MM.1S (cell line): Measurements from ENCODE around the gene MSX2.

Source experiments
- DNase-seq: peaks from one replicate; pipeline ENCODE4 v3.0.0-alpha.2; 2015
- H2AFZ ChIP-seq: fragments of 300-600 bp; sonication (generic); 2 replicates; pipeline ENCODE4 v1.6.0; 2016; ENCODE audit warnings: antibody characterized with exemption, low read length
- H3F3A ChIP-seq: fragments of 300-600 bp; sonication (generic); 2 replicates; pipeline ENCODE4 v1.6.1; 2016; ENCODE audit warnings: mild to moderate bottlenecking, antibody characterized with exemption, low read length, moderate library complexity, mixed read lengths; ENCODE audit not compliant: insufficient read depth
- H3K27ac ChIP-seq: fragments of 300-600 bp; sonication (generic); 2 replicates; pipeline ENCODE4 v1.5.1; 2016; ENCODE audit warnings: mild to moderate bottlenecking, low read length
- H3K27me3 ChIP-seq: fragments of 300-600 bp; sonication (generic); replicated peaks from 2 replicates; pipeline ENCODE4 v1.6.0; 2016; ENCODE audit warnings: low read length; ENCODE audit not compliant: insufficient read depth
- H3K36me3 ChIP-seq: fragments of 300-600 bp; sonication (generic); replicated peaks from 2 replicates; pipeline ENCODE4 v1.6.1; 2016; ENCODE audit warnings: mild to moderate bottlenecking, low read length, mixed read lengths; ENCODE audit not compliant: insufficient read depth
- H3K4me1 ChIP-seq: fragments of 300-600 bp; sonication (generic); 2 replicates; pipeline ENCODE4 v1.6.1; 2016; ENCODE audit warnings: low read length, mixed read lengths
- H3K4me2 ChIP-seq: fragments of 300-600 bp; sonication (generic); 2 replicates; pipeline ENCODE4 v1.6.0; 2016; ENCODE audit warnings: low read depth, low read length
- H3K4me3 ChIP-seq: fragments of 300-600 bp; sonication (generic); 2 replicates; pipeline ENCODE4 v1.5.1; 2016; ENCODE audit warnings: low read length, mixed read lengths
- H3K79me2 ChIP-seq: fragments of 300-600 bp; sonication (generic); 2 replicates; pipeline ENCODE4 v1.6.1; 2016; ENCODE audit warnings: mixed run types, low read length, mixed read lengths
- H3K9ac ChIP-seq: fragments of 300-600 bp; sonication (generic); 2 replicates; pipeline ENCODE4 v1.6.1; 2016; ENCODE audit warnings: low read length, mixed read lengths
- H3K9me2 ChIP-seq: fragments of 300-600 bp; sonication (generic); replicated peaks from 2 replicates; pipeline ENCODE4 v1.6.1; 2016; ENCODE audit warnings: mild to moderate bottlenecking, low read length, mixed read lengths; ENCODE audit not compliant: insufficient read depth
- H3K9me3 ChIP-seq: fragments of 300-600 bp; sonication (generic); replicated peaks from 2 replicates; pipeline ENCODE4 v1.6.1; 2016; ENCODE audit warnings: mild to moderate bottlenecking, low read length, mixed read lengths; ENCODE audit not compliant: insufficient read depth
- H4K20me1 ChIP-seq: fragments of 300-600 bp; sonication (generic); 2 replicates; pipeline ENCODE4 v1.6.1; 2016; ENCODE audit warnings: mild to moderate bottlenecking, low read length, moderate library complexity, mixed read lengths; ENCODE audit not compliant: insufficient read depth
- CTCF ChIP-seq: fragments of 300-600 bp; sonication (generic); IDR thresholded peaks from 2 replicates; pipeline ENCODE4 v1.5.1; 2016; ENCODE audit warnings: antibody characterized with exemption, low read length, mixed read lengths
- EZH2 ChIP-seq: fragments of 300-600 bp; sonication (generic); optimal IDR thresholded peaks from 2 replicates; pipeline ENCODE3; 2017; ENCODE audit warnings: low read depth, mild to moderate bottlenecking, antibody characterized with exemption, low read length, mixed read lengths
- EZH2phosphoT487 ChIP-seq: fragments of 300-600 bp; sonication (generic); IDR thresholded peaks from 2 replicates; pipeline ENCODE4 v1.6.1; 2018; ENCODE audit warnings: antibody characterized with exemption, low read length

MSX2 gene

DNA sequence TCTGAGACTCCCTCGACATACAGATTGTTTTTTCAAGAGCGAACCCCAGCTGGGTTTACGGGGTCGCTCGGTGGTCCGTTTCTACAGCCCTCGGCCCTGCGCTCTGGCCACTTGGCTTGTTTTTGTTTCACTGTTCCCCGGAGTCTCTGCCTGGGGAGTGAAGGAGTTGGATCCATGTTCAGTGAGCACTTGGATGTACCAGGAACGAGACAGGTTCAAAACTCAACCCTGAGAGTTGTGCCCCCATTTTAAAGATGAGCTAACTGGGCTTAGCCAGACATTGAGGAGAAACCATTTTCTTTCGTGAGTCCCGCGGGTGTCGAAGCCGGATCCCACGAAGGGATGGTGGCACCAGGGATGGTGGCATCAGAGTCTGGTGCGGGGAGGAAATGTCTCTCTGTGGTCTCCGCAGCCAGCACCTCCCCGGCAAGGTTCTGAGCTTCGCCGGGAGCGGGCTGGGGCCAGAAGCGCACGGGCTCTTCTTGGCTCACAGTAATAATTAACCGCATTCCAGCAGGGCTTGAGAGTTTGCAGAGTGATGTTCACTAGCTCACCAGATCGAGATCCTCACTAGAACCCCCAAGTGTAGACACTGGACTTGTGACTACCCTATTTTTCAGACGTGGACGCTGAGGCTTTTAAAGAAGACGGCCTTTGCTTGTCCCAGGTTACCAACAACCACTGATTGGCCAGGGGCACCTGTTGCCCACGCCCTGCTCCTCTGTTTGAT is 1.0 kb downstream of the MSX2 start:
- no peaks in the 10 kb centered on the region for H3K36me3 ChIP-seq
- no peaks in the 10 kb centered on the region for H3K79me2 ChIP-seq
- no peaks in the 10 kb centered on the region for H3F3A ChIP-seq
- no peak for DNase-seq
- no peaks in the 10 kb centered on the region for H3K9me2 ChIP-seq
- no peak overlapping the region for H3K4me2 ChIP-seq
- H2AFZ ChIP-seq: no peak overlapping the region
- no peaks in the 10 kb centered on the region for H4K20me1 ChIP-seq
- H3K9ac ChIP-seq: no peak overlapping the region
- no peak overlapping the region for H3K4me3 ChIP-seq
- TF ChIP-seq EZH2 (no peak), CTCF (no peak), EZH2phosphoT487 (no peak)
- H3K9me3 ChIP-seq: no peaks in the 10 kb centered on the region
- peaks cover 15% of the 10 kb centered on the region for H3K27me3 ChIP-seq
- no peaks in the 10 kb centered on the region for H3K4me1 ChIP-seq
- H3K27ac ChIP-seq: no peak overlapping the region

DNA sequence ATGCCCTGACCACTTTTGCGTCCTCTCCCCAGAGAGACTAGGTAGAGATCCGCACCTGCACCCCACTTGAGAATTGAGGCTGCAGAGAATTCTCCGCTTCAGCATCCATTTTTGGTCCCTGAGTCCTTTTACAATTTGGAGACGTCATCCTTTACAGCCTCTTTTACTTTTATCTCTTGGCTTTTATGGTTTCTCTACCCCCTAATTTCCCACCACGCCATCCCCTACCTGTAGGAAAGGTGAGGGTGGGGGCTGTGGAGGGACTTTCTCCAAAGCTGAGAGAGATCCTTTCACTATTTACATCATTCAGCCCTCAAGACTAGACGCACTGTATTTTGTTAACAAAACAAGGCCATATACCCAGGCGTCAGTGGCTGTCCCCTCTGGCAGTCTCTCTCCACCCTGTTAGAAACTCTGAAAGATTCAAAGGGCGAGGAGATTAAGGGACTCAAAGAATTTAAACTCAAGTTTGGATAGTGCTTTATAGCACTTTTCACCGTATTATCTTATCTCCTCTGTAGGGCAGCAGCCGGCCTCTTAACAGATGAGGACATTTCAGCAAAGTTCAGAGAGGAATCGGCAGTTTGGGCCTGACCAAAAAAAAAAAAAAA is 1.7 kb downstream of the MSX2 start:
- H3K9me2 ChIP-seq: no peaks in the 10 kb centered on the region
- H3K4me3 ChIP-seq: no peak overlapping the region
- TF ChIP-seq EZH2 (no peak), CTCF (no peak), EZH2phosphoT487 (no peak)
- no peak overlapping the region for H3K4me2 ChIP-seq
- no peaks in the 10 kb centered on the region for H3K9me3 ChIP-seq
- H3K27me3 ChIP-seq: peaks cover 11% of the 10 kb centered on the region; the same call in 1 of the 2 replicates
- DNase-seq: no peak
- H4K20me1 ChIP-seq: no peaks in the 10 kb centered on the region
- H3K4me1 ChIP-seq: no peaks in the 10 kb centered on the region
- no peak overlapping the region for H3K27ac ChIP-seq
- no peaks in the 10 kb centered on the region for H3F3A ChIP-seq
- no peak overlapping the region for H3K9ac ChIP-seq
- H3K79me2 ChIP-seq: no peaks in the 10 kb centered on the region
- H3K36me3 ChIP-seq: no peaks in the 10 kb centered on the region
- no peak overlapping the region for H2AFZ ChIP-seq

DNA sequence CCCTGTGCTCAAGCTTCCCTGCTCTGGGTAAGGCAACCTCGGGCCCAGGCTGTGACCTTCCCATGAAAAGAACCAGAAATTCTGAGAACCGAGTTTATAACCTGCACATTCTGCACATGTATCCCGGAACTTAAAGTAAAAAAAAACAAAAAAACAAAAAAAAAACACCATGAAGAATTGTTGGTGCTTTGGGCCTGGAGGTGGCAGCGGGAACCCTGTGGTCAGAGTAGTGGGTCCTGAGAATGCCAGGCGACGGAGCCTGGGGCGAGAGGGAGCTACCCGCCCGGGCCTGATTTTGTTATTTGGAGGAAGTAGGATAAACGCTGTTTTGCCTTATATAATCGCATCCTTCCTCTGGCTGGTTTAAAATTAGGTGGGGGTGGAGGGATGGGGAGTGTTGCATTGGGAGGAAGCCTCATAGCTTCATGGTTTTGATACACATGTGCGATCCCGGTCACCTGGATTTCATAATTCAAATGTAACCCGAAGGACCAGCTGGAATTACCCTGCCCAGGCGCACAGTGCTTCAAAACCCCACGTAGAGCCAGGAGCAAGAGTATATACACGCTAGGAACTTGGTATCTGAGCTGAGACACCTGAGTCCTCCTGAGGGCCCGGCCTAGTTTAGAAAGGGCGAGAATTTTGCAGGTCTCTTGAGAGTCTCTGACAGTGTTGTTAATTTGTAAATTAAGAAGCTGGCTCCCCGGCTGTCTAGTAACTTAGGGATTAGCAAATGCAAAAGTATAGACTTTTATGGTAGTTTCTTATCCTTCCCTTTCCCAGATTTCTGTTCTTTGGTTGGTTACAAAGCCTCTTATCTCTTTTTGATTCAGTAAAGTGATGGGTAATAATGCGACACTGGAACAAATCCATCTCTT is 2.8 kb downstream of the MSX2 start:
- Histone ChIP-seq H3K79me2 (no peaks in the 10 kb centered on the region), H2AFZ (no peak overlapping the region), H3K4me1 (no peaks in the 10 kb centered on the region), H3K27me3 (peaks cover 9% of the 10 kb centered on the region; the same call in 1 of the 2 replicates), H3K9me2 (no peaks in the 10 kb centered on the region), H3F3A (no peaks in the 10 kb centered on the region), H3K27ac (no peak overlapping the region), H3K9me3 (no peaks in the 10 kb centered on the region), H3K9ac (no peak overlapping the region), H3K4me2 (no peak overlapping the region), H4K20me1 (no peaks in the 10 kb centered on the region), H3K36me3 (no peaks in the 10 kb centered on the region), H3K4me3 (no peak overlapping the region)
- TF ChIP-seq CTCF (no peak), EZH2phosphoT487 (no peak), EZH2 (no peak)
- DNase-seq: no peak
